ENCODE measurements around the gene ZBTB18.
"Not testable (repeated sequence)": the region's sequence is repeated elsewhere in the genome, so short reads cannot be mapped to it uniquely, and the experiment has no call there.

The ZBTB18 gene

GRCh38 chr1:244041466-244042120 lies 9.5 kb upstream of the ZBTB18 start:
- H3K4me3 ChIP-seq (ENCODE audit: low read length), result no peak overlapping the region
- TF ChIP-seq, protein P1, sequence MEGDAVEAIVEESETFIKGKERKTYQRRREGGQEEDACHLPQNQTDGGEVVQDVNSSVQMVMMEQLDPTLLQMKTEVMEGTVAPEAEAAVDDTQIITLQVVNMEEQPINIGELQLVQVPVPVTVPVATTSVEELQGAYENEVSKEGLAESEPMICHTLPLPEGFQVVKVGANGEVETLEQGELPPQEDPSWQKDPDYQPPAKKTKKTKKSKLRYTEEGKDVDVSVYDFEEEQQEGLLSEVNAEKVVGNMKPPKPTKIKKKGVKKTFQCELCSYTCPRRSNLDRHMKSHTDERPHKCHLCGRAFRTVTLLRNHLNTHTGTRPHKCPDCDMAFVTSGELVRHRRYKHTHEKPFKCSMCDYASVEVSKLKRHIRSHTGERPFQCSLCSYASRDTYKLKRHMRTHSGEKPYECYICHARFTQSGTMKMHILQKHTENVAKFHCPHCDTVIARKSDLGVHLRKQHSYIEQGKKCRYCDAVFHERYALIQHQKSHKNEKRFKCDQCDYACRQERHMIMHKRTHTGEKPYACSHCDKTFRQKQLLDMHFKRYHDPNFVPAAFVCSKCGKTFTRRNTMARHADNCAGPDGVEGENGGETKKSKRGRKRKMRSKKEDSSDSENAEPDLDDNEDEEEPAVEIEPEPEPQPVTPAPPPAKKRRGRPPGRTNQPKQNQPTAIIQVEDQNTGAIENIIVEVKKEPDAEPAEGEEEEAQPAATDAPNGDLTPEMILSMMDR (conservative IDR thresholded peaks at IDR 0.05; ENCODE audit: low read length), result no peak
- DNase-seq (ENCODE audit: low read depth), result peak; percentile 29

DNA sequence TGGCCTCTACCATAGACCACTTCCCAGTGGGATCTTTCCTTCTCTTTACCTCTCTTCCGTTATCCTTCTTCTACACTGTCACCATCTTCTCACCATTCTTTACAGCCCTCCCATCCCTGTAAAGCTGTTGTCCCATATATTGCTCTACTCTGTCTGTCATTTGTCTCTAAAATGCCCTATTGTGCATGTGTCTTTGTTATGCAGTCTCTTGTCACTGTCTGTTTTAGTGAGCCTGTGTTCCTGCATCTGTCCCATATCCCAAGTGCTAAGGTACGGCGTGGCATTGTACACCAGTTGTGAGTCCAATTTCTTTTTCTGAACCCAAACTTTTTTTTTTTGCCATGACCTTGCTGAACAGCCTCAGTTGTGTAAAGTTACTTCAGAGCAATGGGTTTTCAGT lies 8.8 kb upstream of the ZBTB18 start:
- DNase-seq (ENCODE audit: low read depth), result no peak
- no peak overlapping the region for H3K4me3 ChIP-seq (ENCODE audit: low read length)
- TF ChIP-seq, protein P1 (conservative IDR thresholded peaks at IDR 0.05; ENCODE audit: low read length), result no peak

DNA sequence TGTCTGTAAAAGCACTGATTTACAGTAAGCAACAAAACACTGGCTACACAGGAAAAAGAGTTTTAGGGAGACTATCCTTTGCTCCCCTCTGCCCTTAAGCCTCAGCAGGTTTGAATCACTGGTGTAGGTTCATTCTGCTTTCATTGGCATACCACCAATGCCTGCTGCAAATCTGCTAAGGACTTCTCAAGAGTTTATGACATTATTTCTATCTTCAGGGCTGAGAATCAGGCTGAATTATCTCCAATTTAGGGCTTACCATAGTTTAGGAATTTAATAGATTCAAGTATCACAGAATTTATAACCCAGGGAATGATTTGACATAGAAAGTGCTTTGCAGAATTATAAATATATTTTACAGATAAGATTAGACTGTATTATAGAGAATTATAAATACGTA lies 6.7 kb upstream of the ZBTB18 start:
- DNase-seq (ENCODE audit: low read depth), result no peak
- H3K4me3 ChIP-seq (ENCODE audit: low read length), result no peak overlapping the region

GRCh38 chr1:244046254-244046653 lies 4.8 kb upstream of the ZBTB18 start:
- H3K4me3 ChIP-seq (ENCODE audit: low read length); DNase-seq (ENCODE audit: low read depth): not testable (repeated sequence)

More for the DNA sequence above, 6.7 kb upstream of the ZBTB18 start:
- TF ChIP-seq, protein P1 (conservative IDR thresholded peaks at IDR 0.05; ENCODE audit: low read length), result no peak

DNA sequence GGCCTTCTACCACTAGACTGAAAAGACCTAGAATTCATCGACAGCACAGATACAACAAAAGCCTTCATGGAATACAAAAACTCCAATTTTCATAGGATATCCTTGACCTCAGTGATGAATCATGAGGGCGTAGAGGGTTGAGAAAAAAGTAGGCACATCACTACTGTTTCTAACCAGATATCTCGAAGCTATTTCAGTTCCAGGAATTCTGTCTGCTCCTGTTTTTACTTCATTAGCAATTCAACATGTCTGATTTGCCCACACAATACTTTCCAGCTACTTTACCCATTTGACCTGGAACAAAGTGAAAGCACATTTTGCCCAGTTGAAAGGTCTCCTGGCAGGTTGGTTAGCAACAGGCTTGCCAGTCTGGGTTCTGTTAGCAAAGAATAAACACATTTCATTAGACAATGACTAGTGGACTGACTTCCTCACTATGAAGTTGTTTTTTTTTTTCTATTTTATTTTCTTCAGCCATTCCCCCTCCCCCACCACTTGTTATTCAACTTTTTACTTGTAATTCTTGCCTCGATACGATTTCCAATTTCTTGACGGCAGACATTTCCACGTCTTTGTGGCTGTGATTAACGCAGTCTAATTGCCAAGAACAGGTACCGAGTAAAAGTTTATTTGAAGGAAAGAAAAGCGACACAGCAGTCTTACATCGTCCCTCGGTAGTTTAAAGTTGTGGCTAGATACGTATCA lies 4.0 kb upstream of the ZBTB18 start:
- peak overlapping the region; percentile 95 for H3K4me3 ChIP-seq (ENCODE audit: low read length)
- TF ChIP-seq, protein P1 (conservative IDR thresholded peaks at IDR 0.05; ENCODE audit: low read length), result no peak
- no peak for DNase-seq (ENCODE audit: low read depth)

DNA sequence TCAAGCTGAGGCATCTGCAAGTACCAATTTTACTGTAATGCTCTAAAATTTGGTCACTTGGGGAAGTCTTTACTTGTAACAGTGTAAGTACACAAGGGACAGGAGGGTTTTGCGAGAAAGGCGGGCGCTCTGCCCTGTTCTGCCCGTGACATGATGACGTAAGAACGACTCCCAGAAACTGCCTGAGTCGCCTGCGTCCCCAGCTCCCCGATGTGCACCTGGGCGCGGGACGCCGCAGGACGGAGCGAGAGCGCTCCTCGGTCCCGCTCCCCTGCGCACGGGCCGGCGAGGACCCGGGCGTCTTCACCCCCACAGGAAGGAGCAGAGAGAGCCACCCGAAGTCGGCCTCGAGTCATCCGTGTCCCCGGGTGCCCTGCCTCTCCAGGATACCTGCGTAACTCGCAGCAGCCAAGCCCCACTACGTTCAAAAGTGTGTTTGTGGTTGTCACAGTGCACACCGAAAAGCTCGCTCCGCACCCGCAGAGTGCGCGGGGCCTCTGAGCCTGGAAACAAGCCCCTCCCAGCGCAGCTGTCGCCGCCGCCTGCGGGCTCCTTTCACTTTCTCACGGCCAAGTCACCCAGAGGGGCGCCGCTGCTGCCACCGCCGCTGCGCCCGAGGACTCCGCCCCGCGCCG lies 3.3 kb upstream of the ZBTB18 start:
- peak overlapping the region; percentile 95 for H3K4me3 ChIP-seq (ENCODE audit: low read length)
- TF ChIP-seq, protein P1 (conservative IDR thresholded peaks at IDR 0.05; ENCODE audit: low read length), result 0 out of 2 replicates have a peak, but pooled peaks have one; percentile 0
- peak; percentile 44 for DNase-seq (ENCODE audit: low read depth)

DNA sequence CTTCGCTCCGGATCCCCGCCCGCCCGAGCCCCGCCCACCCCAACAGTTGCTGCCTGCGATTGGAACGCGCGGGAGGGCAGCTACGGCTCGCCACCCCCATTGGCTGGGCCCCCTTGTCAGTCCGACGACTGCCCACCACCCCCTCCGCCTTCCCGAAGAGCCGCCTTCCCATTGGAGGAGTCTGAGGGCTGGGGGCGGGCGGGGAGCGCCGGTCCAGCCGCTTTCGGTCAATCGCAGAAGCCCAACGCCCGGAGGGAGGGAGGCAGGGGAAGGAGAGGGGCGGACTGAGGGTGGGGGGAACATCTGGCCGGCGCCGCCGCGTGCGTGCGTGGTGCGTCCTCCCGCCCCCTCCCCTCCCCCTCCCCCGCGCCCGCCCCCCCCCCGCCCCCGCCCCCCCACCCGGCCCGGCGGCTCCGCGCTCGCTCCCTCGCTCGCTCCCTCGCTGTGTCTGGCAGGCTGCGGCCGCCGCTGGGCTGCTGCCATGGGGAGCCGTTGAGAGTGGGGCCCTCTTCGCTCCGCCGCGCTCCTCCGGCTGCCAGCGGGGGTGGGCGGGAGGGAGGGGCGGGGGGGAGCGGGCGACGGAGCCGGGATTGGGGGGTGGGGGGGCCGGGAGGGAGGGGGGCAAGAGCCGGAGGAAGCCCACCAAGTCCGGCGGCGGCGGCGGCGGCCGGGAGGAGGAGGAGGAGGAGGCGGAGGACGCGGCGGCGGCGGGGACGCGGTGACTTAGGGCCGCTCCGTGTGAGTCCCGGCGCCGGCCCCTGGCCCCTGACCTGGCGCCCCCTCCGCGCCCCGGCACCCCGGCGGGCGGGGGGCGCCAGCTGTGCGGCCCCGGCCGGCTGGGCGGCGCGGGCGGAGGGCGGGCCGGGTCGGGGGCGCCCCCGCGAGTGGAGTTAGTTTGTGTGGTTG lies 2.6 kb upstream of the ZBTB18 start:
- peak overlapping the region; percentile 95 for H3K4me3 ChIP-seq (ENCODE audit: low read length)
- DNase-seq (ENCODE audit: low read depth), result peak; percentile 100
- TF ChIP-seq, protein P1 (conservative IDR thresholded peaks at IDR 0.05; ENCODE audit: low read length), result no peak

Data from AG10803 (cell line).